Astrocyte of the spinal cord (primary cell): Measurements from ENCODE around the gene INPP4B.

Experiments used
- DNase-seq: peaks from one replicate; pipeline ENCODE4 v3.0.0; 2011; ENCODE audit warnings: low read depth, low spot score
- H3K4me3 ChIP-seq: 2 replicates; pipeline ENCODE4 v1.5.1; 2011; ENCODE audit warnings: low read depth, mild to moderate bottlenecking, low read length, moderate library complexity
- in situ Hi-C: cut with HindIII; loops from 2 replicates; pipeline ENCODE4 v1.10.0; 2017; ENCODE audit warnings: low sequenced_read_pairs
- TF ChIP-seq, protein P1 (sequence below): IDR thresholded peaks from 2 replicates; pipeline ENCODE4 v1.5.1; 2012; ENCODE audit warnings: low read depth, mild to moderate bottlenecking, low read length, inconsistent platforms

The INPP4B gene

DNA sequence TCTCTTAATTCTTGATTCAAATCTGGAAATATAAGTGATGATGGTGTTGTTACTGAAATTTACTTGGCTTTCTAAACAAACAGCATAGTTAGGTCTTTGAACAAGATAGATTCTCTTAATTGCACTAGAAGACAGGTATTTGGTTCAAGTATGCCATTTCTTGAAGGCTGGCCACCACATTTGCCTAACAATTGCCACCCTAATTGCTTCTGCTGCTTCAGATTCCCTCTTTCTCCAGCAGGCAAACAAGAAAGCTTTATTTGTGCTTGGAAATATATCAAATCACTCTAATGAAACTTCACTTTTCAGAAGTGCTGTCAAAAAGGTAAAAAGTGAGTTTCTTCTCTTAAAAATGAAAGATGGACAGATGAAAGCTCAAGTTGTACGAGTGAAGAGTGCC, 418.6 kb downstream of the INPP4B start:
- no peak for DNase-seq
- in situ Hi-C loops, result no loop called here
- H3K4me3 ChIP-seq, result no peak overlapping the region
- TF ChIP-seq, protein P1, sequence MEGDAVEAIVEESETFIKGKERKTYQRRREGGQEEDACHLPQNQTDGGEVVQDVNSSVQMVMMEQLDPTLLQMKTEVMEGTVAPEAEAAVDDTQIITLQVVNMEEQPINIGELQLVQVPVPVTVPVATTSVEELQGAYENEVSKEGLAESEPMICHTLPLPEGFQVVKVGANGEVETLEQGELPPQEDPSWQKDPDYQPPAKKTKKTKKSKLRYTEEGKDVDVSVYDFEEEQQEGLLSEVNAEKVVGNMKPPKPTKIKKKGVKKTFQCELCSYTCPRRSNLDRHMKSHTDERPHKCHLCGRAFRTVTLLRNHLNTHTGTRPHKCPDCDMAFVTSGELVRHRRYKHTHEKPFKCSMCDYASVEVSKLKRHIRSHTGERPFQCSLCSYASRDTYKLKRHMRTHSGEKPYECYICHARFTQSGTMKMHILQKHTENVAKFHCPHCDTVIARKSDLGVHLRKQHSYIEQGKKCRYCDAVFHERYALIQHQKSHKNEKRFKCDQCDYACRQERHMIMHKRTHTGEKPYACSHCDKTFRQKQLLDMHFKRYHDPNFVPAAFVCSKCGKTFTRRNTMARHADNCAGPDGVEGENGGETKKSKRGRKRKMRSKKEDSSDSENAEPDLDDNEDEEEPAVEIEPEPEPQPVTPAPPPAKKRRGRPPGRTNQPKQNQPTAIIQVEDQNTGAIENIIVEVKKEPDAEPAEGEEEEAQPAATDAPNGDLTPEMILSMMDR, result no peak

DNA sequence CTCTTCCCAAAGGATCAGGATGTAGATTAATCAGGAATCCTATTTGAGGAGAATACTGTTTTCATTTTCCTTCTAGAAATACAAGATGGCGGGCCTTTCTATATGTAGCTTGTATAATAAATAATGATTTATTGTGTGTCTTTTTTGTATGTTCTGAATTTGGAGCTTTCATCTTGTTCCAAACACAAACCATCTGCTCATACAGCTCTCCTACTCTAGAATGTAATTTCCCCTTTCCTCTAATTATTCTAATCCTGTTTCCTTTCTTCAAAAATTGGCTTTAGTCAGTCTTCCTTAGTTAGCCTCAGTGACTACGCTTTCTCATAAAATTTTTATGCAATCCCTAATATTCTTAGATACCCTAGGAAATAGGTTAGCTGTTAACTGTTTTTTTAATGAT, 422.2 kb downstream of the INPP4B start:
- DNase-seq, result no peak
- in situ Hi-C loops, result no loop called here
- TF ChIP-seq, protein P1, result no peak
- H3K4me3 ChIP-seq, result no peak overlapping the region

DNA sequence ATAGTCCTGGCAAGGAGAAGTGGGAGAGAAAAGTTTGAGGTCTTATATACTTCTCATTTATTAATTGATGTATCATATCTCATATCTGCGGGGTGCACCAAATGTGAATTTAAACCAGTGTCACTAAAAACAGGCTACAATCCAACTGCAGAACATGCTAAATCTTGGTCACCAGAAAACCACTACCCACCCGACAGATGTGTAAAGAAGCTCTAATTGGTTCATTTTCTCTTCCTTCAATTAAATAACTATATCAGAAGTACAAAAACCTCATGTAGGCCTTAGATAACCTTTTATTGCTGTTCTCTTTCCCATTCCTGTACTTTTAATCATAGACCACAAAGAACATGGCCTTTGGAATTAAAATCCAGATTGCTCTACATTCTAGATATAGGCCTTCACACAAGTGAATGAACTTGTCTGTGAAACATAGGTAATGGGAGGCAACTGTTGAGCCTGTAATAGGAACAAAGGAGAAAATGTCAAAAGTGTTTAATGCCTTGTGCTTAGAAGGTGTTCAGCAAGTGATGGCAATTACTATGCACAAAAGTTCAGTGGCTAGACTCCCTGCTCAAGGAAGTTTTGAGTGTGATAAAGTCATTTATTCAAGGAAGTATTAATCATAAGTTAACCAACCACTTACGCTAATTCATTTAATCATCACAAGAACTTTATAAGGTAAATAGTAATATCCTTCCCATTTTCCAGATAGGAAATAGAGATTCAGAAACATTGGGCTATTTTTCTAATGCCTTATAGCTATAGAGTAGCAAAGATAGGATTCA, 425.6 kb downstream of the INPP4B start:
- TF ChIP-seq, protein P1, result no peak
- DNase-seq, result no peak
- in situ Hi-C loops, result no loop called here
- no peak overlapping the region for H3K4me3 ChIP-seq

DNA sequence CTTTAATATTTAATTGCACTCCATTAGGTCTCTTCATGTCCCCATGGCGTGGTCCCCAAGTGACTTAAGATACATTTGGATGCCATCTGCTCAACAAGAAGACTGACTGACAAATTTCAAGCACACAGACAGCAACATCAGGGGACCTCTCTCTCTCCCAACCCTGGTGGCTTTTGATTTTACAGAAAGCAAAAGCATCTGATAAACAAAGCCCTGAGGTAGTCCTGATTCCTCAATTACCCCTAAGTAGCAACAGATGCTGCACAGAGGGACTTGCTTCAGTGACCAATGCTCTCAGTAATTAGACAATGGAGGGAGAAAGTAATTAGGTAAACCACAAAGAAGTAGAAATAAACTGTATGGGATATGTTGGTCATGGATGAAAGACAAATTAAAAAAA, 426.4 kb downstream of the INPP4B start:
- TF ChIP-seq, protein P1, result no peak
- H3K4me3 ChIP-seq, result no peak overlapping the region
- in situ Hi-C loops, result no loop called here
- DNase-seq, result no peak

DNA sequence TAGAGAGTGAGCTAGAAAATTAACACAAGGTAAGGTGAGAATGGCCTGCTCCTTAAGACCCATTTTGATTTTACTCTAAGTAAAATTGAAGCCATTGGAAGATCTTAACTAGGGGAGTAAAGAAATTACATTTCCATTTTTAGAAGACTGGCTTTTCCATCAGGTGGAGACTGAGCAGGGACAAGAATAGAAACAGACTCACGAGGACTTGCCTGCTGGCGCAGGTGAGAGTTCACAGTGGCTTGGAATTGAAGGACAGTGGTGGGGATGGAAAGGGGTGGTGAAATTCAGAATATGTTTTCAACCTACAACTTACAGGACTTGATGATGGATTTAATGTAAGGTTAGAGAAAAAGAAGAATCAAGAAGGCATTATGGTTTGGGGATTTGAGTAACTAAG, 427.4 kb downstream of the INPP4B start:
- DNase-seq, result no peak
- H3K4me3 ChIP-seq, result no peak overlapping the region
- in situ Hi-C loops, result no loop called here
- TF ChIP-seq, protein P1, result no peak

DNA sequence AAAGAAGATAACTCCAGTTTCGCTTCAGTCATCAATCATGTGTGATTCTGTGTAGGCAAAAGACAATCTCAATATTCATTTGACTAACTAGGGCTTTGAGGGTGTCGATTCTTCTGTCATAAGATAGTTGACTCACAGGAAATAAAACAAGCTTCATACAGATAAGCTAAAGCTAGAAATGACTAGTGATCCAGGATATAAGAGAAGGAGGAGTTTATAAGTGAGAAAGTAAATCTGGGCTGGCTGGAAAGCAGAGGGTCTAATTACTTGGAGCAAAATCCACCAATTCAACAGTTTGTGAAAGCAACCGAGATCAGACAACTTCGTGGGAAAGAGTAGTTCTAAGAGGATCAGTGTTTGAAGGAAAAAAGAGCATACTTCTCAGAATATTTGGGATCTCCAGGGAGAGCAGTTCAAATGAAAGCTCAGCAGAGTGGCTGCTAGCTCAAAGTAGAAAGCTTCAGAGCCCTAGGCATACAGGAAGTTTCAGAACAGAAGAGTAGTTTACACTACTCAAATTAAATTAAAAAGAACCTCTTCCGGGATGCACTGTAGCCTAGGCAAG, 429.3 kb downstream of the INPP4B start:
- in situ Hi-C loops, result no loop called here

More for the DNA sequence above, 429.3 kb downstream of the INPP4B start:
- no peak overlapping the region for H3K4me3 ChIP-seq
- no peak for DNase-seq
- TF ChIP-seq, protein P1, result no peak
